GM04504 (cell line): ENCODE measurements around the gene S100A1.
A peak's percentile ranks its signal among the peaks of the same experiment; 100 is the strongest.
"Not testable (repeated sequence)": the region's sequence is repeated elsewhere in the genome, so short reads cannot be mapped to it uniquely, and the experiment has no call there.

Source experiments
- DNase-seq: peaks from one replicate; pipeline ENCODE4 v3.0.0-alpha.2; 2012; ENCODE audit warnings: low read depth

Gene S100A1

DNA sequence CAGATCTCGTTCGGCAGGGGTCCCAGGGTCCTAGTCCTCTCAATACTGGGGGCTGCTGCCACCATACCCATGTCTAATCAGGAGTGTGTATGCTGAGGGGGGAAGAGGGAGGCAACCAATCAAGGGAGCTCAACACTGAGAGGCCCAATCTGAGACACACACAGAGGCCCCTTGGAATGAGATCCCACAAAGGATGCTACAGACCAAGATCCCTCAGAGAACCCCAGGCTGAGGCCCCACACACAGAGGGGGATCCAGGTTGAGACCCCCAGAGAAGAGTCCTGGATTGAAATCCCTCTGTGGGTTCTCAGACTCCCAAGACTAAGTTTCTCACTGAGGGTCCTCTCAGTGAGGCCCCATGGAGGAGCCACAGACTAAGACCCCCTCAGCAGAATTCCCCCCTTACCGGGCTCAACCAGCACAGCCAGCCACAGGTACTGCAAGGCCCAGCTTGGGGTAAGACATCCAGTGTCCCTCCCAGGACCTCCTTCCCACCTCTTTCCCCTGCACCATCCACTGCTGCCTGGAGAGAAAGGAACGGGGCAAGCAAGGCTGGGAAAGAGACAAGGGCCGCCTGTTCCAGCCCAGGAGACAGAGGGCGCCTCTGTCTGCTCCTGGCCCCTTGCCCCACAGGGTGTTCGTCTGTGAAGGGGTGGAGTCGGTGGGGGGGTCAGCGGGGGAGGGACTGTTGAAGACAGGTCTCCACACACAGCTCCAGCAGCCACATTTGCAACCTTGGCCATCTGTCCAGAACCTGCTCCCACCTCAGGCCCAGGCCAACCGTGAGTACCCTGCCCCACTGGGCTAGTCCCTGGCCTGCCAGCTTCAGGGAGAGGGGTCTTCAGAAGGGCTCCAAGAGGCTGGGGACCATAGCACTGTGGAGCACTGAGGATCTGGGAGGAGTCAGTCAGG, at the start of gene S100A1:
Gene S100A1, plus strand, starts transcription at position 720 of the 912 bp plus-strand sequence. CDS start 2,088 bp downstream, outside the sequence.
- no peak for DNase-seq

DNA sequence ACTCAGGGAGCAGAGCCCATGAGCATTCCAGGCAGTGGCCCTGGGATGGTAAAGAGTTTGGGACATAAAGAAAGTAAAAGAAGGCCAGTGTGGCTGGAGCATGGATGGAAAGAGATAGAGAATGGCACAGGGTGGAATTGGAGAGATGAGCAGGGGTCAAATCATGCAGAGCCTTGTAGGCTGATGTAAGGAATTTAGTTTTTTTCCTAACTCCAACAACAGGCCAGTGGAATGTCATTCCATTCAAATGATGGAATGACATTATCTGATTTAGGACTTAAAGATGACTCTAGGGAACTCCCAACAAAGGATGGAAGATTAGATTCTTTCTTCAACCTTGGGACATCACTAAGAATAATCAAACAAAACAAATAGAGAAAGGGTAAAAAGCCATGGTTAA, 49.7 kb upstream of the S100A1 start:
- no peak for DNase-seq

DNA sequence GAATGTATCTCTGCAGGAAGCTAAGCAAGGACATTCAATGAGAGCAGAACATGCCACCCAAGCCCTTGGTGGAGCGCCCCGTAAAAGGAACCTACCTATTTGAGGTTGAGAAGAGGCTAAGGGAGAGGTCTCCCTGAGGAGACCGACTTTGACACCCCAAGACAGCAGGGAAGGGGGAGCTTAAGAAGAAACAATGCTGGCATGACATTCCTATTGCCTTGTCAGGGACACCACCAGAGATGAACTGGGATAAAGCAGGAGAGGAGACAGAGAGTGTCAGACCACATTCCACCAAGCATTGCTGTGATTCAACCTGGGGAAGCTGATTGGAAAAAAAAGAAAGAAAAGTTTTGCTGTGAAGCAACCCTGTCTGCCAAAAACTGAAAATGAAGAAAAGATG, 49.3 kb upstream of the S100A1 start:
- DNase-seq = no peak

DNA sequence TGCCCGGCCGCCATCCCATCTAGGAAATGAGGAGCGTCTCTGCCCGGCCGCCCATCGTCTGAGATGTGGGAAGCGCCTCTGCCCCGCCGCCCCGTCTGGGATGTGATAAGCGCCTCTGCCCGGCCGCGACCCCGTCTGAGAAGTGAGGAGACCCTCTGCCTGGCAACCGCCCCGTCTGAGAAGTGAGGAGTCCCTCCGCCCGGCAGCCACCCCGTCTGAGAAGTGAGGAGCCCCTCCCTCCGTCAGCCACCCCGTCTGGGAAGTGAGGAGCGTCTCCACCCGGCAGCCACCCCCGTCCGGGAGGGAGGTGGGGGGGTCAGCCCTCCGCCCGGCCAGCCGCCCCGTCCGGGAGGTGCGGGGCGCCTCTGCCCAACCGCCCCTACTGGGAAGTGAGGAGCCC, 45.4 kb upstream of the S100A1 start:
- DNase-seq = not testable (repeated sequence)

DNA sequence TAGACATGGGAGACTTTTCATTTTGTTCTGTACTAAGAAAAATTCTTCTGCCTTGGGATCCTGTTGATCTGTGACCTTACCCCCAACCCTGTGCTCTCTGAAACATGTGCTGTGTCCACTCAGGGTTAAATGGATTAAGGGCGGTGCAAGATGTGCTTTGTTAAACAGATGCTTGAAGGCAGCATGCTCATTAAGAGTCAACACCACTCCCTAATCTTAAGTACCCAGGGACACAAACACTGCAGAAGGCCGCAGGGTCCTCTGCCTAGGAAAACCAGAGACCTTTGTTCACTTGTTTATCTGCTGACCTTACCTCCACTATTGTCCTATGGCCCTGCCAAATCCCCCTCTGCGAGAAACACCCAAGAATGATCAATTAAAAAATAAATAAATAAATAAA, 44.7 kb upstream of the S100A1 start:
- DNase-seq = not testable (repeated sequence)

DNA sequence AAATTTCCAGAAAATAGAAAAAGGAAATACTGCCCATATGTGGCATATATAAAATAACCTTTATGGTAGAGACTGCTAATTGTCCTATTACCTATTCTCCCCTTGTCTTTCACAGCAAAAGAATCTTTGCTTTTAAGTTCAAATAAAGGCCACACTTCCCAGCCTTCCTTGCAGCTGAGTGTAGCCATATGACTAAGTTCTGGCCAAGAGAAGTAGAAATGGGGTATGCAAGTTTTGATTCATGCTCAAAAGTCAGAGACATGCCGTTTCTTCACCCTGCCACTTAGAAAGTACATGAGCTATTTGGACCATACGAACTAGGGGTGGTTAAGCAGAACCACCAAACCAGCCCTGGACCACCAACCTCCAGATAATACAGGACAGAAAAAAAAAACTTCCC, 44.3 kb upstream of the S100A1 start:
- DNase-seq = no peak

DNA sequence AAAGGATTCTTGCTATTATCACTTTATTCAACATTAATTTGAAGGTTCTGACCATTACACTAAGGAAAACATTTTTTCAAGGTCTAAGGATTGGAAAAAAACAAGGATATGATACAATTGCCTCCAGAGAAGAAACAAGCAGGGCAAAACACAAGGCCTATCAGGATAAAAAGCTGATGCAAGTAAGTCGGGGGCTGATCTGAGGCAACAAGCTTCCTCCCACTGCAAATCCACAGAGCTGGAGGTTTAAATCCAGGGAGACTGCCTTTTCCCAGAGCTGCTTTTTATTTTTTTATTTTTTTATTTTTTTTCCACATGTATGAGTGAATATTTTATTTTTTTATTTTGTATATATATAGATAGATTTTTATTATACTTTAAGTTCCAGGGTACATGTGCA, 43.2 kb upstream of the S100A1 start:
- DNase-seq = no peak

DNA sequence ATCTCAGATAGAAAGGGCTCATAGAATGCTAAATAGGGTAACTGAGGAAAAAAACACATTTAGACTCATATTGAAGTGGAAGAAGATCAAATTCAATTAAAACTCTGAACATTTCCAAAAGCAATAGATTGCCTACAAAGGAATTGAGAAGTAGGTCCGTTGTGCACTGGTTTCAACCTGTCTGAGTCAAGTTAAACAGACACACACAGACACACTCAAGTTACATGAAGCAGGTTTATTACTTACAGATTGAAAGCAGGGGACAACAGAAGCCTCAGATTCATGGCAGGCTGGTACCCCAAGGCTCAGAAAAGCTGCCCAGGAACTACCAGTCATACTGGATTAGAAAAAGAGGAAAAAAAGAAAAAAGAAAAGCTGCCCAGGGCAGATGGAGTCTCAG, 41.9 kb upstream of the S100A1 start:
- no peak for DNase-seq

DNA sequence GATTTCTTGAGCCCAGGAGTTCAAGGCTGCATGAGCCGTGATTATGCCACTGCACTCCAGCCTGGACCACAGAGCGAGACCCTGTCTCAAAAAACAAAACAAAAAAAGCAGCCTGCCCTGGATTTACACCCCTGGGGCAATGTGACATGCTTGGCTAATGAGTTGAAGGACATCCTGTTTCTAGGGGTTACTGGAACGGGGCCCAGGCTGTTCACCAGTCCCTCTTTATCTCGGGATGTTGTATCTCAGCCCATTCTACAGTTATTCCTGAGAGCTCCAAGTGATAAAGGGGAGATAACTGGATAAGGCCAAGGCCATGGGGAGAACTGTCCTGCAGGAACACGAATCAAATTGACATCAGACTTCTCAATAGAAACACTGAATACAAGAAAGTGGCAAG, 40.9 kb upstream of the S100A1 start:
- no peak for DNase-seq

DNA sequence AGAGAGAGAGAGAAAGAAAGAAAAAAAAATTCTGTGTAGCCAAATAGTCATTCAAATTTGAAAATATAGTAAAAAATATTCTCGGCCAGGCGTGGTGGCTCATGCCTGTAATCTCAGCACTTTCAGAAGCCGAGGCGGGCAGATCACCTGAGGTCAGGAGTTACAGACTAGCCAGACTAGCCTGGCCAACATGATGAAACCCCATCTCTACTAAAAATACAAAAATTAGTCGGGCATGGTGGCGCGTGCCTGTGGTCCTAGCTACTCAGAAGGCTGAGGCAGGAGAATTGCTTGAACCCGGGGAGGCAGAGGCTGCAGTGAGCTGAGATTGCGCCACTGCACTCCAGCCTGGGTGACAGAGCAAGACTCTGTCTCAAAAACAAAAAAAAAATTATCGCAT, 40.2 kb upstream of the S100A1 start:
- not testable (repeated sequence) for DNase-seq

DNA sequence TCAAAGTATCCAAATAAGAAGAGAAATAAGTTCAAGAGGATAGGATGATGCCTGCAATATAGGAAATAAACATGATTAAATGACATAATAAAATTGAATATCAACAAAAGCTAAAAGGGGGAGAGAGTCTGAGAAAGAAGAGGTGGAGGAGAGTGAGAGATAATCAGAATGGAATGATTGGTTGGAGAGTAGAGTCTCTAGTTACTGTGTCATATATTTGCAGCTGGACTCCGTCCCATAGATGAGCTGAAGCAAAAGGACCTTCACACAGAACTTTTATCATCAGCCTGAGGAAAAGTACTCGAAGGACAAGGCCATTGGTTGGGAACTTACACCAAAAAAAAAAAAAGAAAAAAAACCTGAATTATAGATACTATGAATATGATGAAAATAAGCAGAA, 39.8 kb upstream of the S100A1 start:
- no peak for DNase-seq

DNA sequence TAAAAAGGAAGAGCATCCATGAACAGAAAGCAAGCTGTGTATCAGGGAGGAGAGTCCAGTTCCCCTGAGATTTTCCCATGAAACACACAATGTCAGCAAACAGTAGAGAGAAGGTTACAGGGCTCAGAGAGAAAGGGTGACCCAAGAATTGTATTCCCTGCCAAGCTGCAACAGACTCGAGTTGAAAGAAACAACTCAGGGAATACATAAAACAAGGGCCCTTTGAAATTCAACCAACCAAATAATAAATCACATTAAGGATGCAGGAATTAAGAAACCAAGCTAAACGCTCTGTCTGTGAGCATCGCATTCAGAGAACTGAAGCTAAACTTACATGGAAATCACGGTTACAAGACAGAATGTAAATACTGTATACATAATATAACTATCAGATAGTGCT, 35.5 kb upstream of the S100A1 start:
- DNase-seq = no peak

DNA sequence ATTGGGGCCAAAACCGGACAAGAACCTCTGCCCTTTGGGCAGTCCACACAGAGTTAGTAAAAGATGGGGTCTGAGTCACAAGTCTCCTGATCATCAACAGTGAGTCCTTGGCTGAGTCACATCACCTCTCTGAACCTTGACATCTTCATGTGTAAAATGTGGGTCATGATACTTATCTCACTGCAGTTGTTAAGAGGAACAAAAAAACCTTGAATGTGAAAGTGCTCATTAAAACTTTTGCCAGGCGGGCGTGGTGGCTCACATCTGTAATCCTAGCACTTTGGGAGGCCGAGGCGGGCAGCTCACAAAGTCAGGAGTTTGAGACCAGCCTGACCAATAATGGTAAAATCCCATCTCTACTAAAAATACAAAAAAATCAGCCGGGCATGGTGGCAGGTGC, 31.0 kb upstream of the S100A1 start:
- DNase-seq = no peak

DNA sequence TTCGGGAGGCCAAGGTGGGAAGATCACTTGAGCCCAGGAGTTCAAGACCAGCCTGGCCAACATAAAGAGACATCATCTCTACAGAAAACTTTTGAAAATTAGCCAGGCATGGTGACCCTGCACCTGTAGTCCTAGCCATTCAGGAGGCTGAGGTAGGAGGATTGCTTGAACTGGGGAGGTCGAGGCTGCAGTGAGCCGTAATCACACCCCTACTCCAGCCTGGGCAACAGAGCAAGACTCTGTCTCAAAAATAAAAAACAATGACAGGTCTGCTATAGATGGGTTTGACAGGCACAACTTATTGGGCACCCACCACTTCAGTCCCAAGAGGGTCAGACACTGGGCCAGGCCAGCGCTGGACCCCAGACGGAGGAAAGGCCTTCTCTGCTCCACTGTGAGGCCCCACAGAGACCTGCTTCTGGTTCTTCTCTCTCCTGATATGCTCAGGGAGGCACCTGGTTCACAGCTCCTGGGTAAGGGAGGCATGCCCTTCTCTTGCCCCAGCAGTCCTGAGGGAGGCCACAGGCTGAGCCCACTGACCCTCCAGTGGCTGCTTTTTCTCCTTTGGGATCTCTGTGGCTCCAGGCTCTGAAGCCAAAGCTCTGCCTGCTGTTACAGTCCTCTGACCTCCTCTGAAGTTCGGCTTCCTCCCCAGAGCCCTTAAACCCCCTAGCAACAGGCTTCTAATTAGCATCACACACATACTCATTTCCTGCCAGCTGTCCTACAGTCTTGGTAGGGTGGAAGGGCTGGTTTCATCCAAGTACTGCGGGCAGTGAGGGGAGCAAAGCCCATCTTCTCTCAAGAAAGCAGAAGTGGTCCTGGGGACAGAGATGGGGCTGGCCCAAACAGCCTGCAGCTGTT, 29.7 kb upstream of the S100A1 start:
- peak; percentile 49 for DNase-seq

DNA sequence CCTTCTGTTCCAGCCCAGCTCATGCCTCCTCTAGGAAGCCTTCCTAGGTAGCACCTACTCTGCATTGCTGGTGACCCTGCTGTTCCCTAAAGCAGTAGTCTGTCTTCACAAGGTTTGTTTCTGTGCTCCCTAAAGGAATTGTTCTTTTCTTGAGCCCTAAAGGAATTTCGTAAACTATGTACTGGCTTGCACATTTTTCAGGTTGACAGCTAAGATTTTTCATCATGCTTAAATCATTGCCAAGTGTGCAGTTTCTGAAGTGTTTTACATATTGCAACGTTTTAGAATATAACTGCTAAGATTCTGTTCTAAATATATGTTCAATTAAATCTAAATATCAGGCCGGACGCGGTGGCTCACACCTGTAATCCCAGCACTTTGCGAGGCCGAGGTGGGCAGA, 28.4 kb upstream of the S100A1 start:
- no peak for DNase-seq

DNA sequence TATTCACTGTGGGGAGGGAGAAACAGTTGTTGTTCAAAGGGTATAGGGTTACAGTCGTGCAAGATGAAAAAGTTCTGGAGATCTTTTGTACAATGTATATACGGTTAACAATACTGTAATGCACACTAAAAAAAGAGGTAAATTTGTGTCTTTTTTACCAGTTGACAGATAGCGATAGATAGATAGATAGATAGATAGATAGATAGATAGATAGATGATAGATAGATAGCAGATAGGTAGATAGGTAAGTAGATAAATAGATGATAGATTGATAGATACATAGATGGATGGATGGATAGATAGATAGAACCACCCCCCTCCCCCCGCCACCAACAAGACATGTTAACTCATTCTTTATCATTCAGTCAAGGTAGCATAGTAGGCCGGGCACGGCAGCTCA, 25.5 kb upstream of the S100A1 start:
- no peak for DNase-seq

DNA sequence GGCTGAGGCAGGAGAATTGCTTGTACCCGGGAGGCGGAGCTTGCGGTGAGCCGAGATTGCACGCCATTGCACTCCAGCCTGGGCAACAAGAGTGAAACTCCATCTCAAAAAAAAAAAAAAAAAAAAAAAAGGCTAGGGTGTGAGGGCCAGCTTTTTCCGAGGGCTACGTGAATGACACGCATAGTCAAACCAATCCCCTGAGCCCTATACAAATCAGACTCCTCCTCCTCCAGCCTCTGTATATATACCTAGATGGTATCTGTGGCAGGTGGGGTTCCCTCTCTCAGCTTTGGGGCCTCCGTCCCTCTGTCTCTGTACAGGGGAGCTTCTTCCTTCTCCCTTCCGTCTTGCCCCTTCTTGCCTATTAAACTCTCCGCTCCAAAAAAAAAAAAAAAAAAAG, 22.0 kb upstream of the S100A1 start:
- no peak for DNase-seq

DNA sequence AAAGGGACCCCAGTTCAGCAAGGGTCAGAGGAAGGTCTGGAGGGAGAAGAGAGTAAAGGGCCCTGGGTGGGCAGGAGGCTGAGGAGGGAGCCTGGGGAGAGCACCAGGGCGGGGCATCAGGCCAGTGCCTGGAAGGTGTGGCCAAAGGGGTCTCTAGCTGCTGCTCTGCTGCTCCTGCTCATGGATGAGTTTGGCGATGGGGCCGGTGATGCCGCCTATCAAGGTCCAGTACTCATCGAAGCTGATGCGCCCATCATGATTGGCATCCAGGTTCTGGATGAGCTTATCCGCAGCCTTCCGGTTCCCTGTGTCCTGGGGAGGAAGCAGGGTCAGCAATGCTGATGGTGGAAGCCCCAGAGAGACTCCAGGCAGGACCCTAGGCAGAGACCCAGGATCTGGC, 20.9 kb upstream of the S100A1 start:
- DNase-seq = no peak

DNA sequence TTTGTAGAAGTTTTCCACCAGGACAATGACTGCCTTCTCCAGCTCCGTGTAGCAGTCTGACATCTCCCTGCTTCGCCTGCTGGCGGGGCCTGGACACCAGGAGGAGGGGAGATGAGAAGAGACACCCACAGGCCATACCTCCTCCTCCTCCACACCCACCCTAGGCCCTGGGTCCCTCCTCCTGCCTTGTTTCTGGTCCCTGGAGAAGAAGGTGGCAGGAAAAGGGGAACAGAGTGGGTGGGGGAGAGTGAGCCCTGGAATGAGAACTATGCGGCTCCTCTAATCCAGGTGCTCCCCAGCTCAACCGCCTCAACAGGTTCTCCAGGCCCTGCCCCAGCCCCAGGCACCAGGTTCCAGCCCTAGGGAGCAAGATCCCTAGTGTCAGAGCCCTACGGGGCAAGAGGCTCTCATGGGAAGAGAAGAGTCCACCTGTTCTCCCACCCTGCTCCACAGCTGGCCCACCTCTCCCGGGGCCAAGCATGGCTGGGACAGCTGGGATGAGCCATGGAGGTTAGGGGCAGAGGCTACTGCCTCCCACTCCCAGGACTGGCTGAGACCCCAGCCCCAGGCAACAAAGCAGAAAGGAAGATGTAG, 20.0 kb upstream of the S100A1 start:
- DNase-seq = no peak

DNA sequence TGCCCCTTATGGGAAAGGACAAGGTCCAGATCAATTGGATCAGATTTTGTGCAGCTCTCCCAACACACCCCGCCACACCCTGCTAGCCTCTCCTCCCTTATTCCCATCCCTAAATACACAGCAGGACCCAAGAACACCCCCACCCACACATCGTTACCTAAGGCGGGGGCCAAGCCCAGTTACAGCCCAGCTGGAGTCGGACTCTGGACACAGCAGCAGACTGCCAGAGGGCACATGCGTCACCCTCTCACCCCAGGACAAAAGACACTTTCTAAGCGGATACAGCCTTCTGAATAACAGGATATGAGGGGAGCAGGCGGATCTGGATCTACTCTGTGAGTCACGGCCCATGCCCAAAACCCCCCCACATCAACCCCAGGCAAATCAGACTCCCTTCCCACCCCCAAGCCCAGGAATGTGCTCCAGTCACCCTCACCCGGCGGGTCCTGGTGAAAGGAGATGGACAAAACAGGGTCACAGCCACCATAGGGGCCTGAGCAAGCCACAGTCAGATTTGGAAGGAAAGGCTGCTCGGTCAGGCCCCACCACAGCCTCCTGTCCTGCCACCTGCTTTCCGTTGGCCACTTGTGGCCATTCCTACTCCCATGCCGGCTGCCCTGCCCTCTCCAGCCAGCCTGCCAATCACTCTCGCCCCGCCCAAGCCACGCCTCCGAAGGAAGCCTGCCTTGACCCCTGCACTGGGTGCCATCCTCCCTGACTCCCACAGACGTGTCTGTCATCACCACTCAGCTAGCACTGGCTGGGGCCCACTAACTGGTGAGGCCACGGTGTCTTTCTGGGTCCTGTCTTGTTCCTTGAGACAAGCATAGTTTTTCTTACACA, 19.3 kb upstream of the S100A1 start:
- DNase-seq = peak; percentile 86

DNA sequence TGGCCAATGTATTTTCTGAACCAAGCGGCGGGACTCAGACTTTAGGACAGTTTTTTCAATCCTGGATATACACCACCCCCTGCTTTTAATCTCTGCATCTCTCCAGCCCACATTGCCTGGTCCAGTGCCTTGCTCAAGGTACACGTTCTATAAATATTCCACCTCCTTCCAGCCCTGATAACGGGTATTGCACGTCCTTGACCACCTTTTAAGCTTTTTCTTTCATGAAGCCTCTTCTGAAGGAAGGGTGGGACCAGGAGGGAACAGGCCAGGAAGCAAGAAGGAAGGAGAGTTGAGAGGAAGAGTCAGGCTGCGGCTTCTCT, 18.7 kb upstream of the S100A1 start:
- no peak for DNase-seq

DNA sequence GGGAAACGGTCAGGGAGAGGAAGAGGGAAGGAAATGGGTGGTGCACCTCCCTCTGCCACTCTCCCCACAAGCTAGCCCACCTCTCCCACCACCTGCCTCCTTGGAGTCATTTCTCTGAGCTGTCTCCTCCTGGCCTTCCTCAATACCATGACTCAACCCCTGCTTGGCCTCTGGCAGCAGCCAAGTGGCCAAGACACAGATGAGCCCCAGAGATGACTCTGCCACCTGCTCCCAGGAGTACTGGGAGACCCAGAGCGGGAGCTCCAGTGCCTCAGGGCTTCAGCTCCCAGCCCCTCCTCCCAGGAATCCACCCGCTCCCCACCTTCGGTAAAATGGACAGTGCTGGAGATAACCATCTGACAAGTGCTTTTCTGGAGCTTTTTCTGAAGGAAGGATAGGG, 17.9 kb upstream of the S100A1 start:
- no peak for DNase-seq
